T-cell (primary cell): ENCODE results near the gene SLAMF6. TPM values are rescaled to one million over a fixed set of nuclear protein-coding genes. Genes with fewer than 3 reads are reported as not detected.
A peak's percentile ranks its signal among the peaks of the same experiment; 100 is the strongest.

Source experiments
- ATAC-seq, 4 experiments: fragments of 200-7000 bp in 3 of 4; fragments of 150-1000 bp in 1 of 4; cut with Tn5 transposase; replicated peaks in 1 of 4; 1 replicate in 3 of 4; 2 replicates in 1 of 4; pipeline ENCODE4 v1.10.0; 2021; ENCODE audit warnings: moderate library complexity in 3 of 4, mild to moderate bottlenecking in 2 of 4, moderate number of reproducible peaks in 1 of 4
- CTCF ChIA-PET, 2 donors: fragments of 300-600 bp; sonication (Branson Sonifier 250); formaldehyde crosslinking; loops; one replicate each; lab custom pipeline; 2022; ENCODE audit warnings: antibody characterized with exemption in 2 of 2; lab: Charles Lee
- POLR2A ChIA-PET, 2 donors: fragments of 300-600 bp; sonication (Branson Sonifier 250); formaldehyde crosslinking; loops; one replicate each; lab custom pipeline; 2022; ENCODE audit warnings: antibody characterized with exemption in 2 of 2; lab: Charles Lee
- DNase-seq, 35 experiments: peaks; one replicate each; pipeline versions ENCODE4 v3.0.0 to v3.0.0-alpha.2; 2013 to 2023
- H3K27ac ChIP-seq: one replicate; pipeline ENCODE4 v1.5.1; 2013; ENCODE audit warnings: low read length
- H3K27me3 ChIP-seq, 2 experiments: replicated peaks in 1 of 2; 1 replicate in 1 of 2; 2 replicates in 1 of 2; pipeline versions ENCODE4 v1.6.1 to v1.7.0; 2013; ENCODE audit warnings: low read length in 1 of 2, mixed read lengths in 1 of 2; ENCODE audit not compliant: control insufficient read depth in 2 of 2, insufficient read depth in 2 of 2; ENCODE audit errors: extremely low read depth in 1 of 2
- H3K36me3 ChIP-seq, 2 donors: 1 replicate in 1 of 2; 2 replicates in 1 of 2; pipeline versions ENCODE4 v1.6.1 to v1.7.0; 2013; ENCODE audit warnings: low read length in 1 of 2; ENCODE audit not compliant: control insufficient read depth in 2 of 2, insufficient read depth in 1 of 2; ENCODE audit errors: extremely low read depth in 1 of 2
- H3K4me1 ChIP-seq, 2 experiments: 1 replicate in 1 of 2; 2 replicates in 1 of 2; pipeline versions ENCODE4 v1.6.1 to v1.7.0; 2013; ENCODE audit warnings: low read length in 2 of 2, mixed read lengths in 1 of 2; ENCODE audit not compliant: insufficient read depth in 2 of 2, control insufficient read depth in 1 of 2; ENCODE audit errors: extremely low read depth in 1 of 2
- H3K4me3 ChIP-seq, 2 donors: 1 replicate in 1 of 2; 2 replicates in 1 of 2; pipeline versions ENCODE4 v1.5.1 to v1.7.0; 2013; ENCODE audit warnings: mild to moderate bottlenecking in 2 of 2, low read length in 1 of 2, moderate library complexity in 1 of 2; ENCODE audit not compliant: control insufficient read depth in 1 of 2; ENCODE audit errors: extremely low read depth in 1 of 2
- H3K9me3 ChIP-seq: 2 replicates; pipeline ENCODE4 v1.7.0; 2013
- H3K27ac Mint-ChIP-seq, 2 donors: one replicate each; pipeline ENCODE4 v1.8.0; 2020 to 2021; ENCODE audit warnings: mild to moderate bottlenecking in 2 of 2, mixed read lengths in 2 of 2
- H3K27me3 Mint-ChIP-seq, 2 donors: one replicate each; pipeline ENCODE4 v1.8.0; 2021 to 2022; ENCODE audit warnings: mixed read lengths in 2 of 2
- H3K36me3 Mint-ChIP-seq: one replicate; pipeline ENCODE4 v1.8.0; 2021; ENCODE audit warnings: mixed read lengths
- H3K4me1 Mint-ChIP-seq, 3 donors: one replicate each; pipeline ENCODE4 v1.8.0; 2020 to 2022; ENCODE audit warnings: mixed read lengths in 3 of 3, mild to moderate bottlenecking in 1 of 3
- H3K4me3 Mint-ChIP-seq, 3 donors: one replicate each; pipeline ENCODE4 v1.8.0; 2020 to 2022; ENCODE audit warnings: mild to moderate bottlenecking in 3 of 3, mixed read lengths in 3 of 3, moderate library complexity in 3 of 3
- H3K9me3 Mint-ChIP-seq, 3 donors: one replicate each; pipeline ENCODE4 v1.8.0; 2020 to 2022; ENCODE audit warnings: mixed read lengths in 3 of 3
- WGBS: methylation state at CpG from one replicate; pipeline ENCODE4 v1.1.5; 2013; ENCODE audit warnings: missing lambda C conversion rate; ENCODE audit not compliant: insufficient coverage; 5-methylcytosine and 5-hydroxymethylcytosine counted together
- total RNA-seq, 35 experiments: library from RNA in 6 of 35; stranded (reverse) in 6 of 35; fragments of 120-200 nt in 1 of 35; gene quantifications; one replicate each; pipeline versions ENCODE4 v1.2.1 to v1.2.4 and lab custom pipeline; 2013 to 2026

Gene SLAMF6
- total RNA-seq, 5 donors from 2014 or later (not counting 1 experiment from before 2014, with no cell fraction given), result 39.9 to 53.0 (median 47.3) TPM

- POLR2A ChIA-PET, result interaction anchor here in 1 of 2 donors (0.6 to 0.8 kb wide), 2 partner anchors 14 to 553 kb away, joined by 3 to 9 read pairs; no protein-coding TSS in a partner anchor
- H3K9me3 ChIP-seq, result no peaks in the 10 kb centered on the region
- Mint-ChIP-seq H3K9me3 (no peaks in the 10 kb centered on the region), H3K36me3 (peaks cover 17% of the 10 kb centered on the region), H3K27me3 (no peaks in the 10 kb centered on the region), H3K4me3 (no peak overlapping the region), H3K27ac (peak overlapping the region; percentile 96 to 98), H3K4me1 (peaks cover 61 to 72% (median 66%) of the 10 kb centered on the region in 3 donors)
- ATAC-seq, result no peak
- H3K36me3 ChIP-seq, result peaks cover 0 to 11% of the 10 kb centered on the region in 2 donors
- no peak for DNase-seq
- no peaks in the 10 kb centered on the region for H3K27me3 ChIP-seq
- no peak overlapping the region for H3K4me3 ChIP-seq
- H3K4me1 ChIP-seq, result peaks cover 33 to 47% of the 10 kb centered on the region in 2 experiments
- WGBS, result no CpG with 5 or more reads among the region's 2 CpGs
- CTCF ChIA-PET, result interaction anchor here in 1 of 2 donors (1.1 to 2.6 kb wide), 3 partner anchors 26 to 64 kb away, joined by 3 to 15 read pairs (median 5); no protein-coding TSS in a partner anchor
- peak overlapping the region; percentile 71 for H3K27ac ChIP-seq
Observed at GRCh38 chr1:160542303-160542945, 19.4 kb upstream of the SLAMF6 start.

GRCh38 chr1:160541622-160542302, 18.7 kb upstream of the SLAMF6 start:
- peaks cover 61 to 66% (median 64%) of the 10 kb centered on the region in 3 donors for H3K4me1 Mint-ChIP-seq
- peak overlapping the region; percentile 96 to 98 for H3K27ac Mint-ChIP-seq
- WGBS, result 67% methylated on average over 1 of the region's 1 CpG
- POLR2A ChIA-PET, result no interaction called here
- H3K36me3 ChIP-seq, result peaks cover 0 to 4% of the 10 kb centered on the region in 2 donors
- no peak for ATAC-seq
- peaks cover 33 to 47% of the 10 kb centered on the region in 2 experiments for H3K4me1 ChIP-seq
- DNase-seq, result no peak
- CTCF ChIA-PET, result interaction anchor here (0.6 to 2.3 kb wide), 7 partner anchors 13 to 65 kb away, joined by 3 to 11 read pairs (median 6); partner anchors contain the start of genes CD84 (in 1 of the 2) and SLAMF6 (in 1 of the 2)
- no peaks in the 10 kb centered on the region for H3K9me3 ChIP-seq
- no peaks in the 10 kb centered on the region for H3K27me3 ChIP-seq
- no peaks in the 10 kb centered on the region for H3K27me3 Mint-ChIP-seq
- H3K4me3 ChIP-seq, result no peak overlapping the region
- H3K36me3 Mint-ChIP-seq, result peaks cover 11% of the 10 kb centered on the region
- peaks cover 0 to 2% (median 0%) of the 10 kb centered on the region in 3 donors for H3K9me3 Mint-ChIP-seq
- H3K27ac ChIP-seq, result peak overlapping the region; percentile 71
- H3K4me3 Mint-ChIP-seq, result no peak overlapping the region

GRCh38 chr1:160540859-160541233, 17.8 kb upstream of the SLAMF6 start:
- H3K36me3 ChIP-seq, result no peaks in the 10 kb centered on the region
- Mint-ChIP-seq H3K9me3 (peaks cover 0 to 9% (median 5%) of the 10 kb centered on the region in 3 donors), H3K27me3 (no peaks in the 10 kb centered on the region), H3K4me1 (peaks cover 59 to 62% (median 61%) of the 10 kb centered on the region in 3 donors), H3K36me3 (peaks cover 15% of the 10 kb centered on the region), H3K4me3 (peak overlapping the region; percentile 52 to 58 (median 56)), H3K27ac (peak overlapping the region; percentile 96 to 98)
- ChIA-PET CTCF (interaction anchor here (0.6 to 2.3 kb wide), 15 partner anchors 11 to 283 kb away, joined by 3 to 11 read pairs (median 3); partner anchors contain the start of genes CD84 (in 1 of the 2) and SLAMF6 (in 1 of the 2)), POLR2A (no interaction called here)
- no peaks in the 10 kb centered on the region for H3K27me3 ChIP-seq
- no peak for ATAC-seq
- H3K9me3 ChIP-seq, result no peaks in the 10 kb centered on the region
- DNase-seq, result no peak
- H3K4me1 ChIP-seq, result peaks cover 33 to 47% of the 10 kb centered on the region in 2 experiments
- peak overlapping the region in 1 of 2 donors; percentile 7 for H3K4me3 ChIP-seq
- peak overlapping the region; percentile 71 for H3K27ac ChIP-seq

GRCh38 chr1:160539990-160540858, 17.2 kb upstream of the SLAMF6 start:
- H3K4me3 Mint-ChIP-seq, result peak overlapping the region; percentile 52 to 58 (median 56)
- peaks cover 17% of the 10 kb centered on the region for H3K36me3 Mint-ChIP-seq
- peak in 34 of 35 experiments; percentile 26 to 77 (median 48) for DNase-seq
- Histone ChIP-seq H3K27ac (peak overlapping the region; percentile 71), H3K9me3 (no peaks in the 10 kb centered on the region), H3K4me1 (peaks cover 33 to 47% of the 10 kb centered on the region in 2 experiments), H3K36me3 (no peaks in the 10 kb centered on the region), H3K4me3 (peak overlapping the region in 1 of 2 donors; percentile 7), H3K27me3 (no peaks in the 10 kb centered on the region)
- peak overlapping the region; percentile 96 to 98 for H3K27ac Mint-ChIP-seq
- ChIA-PET POLR2A (interaction anchor here in 1 of 2 donors (0.6 to 0.7 kb wide), 3 partner anchors 10 to 312 kb away, joined by 3 to 6 read pairs (median 3); no protein-coding TSS in a partner anchor), CTCF (interaction anchor here (0.6 to 2.3 kb wide), 17 partner anchors 12 to 450 kb away, joined by 3 to 11 read pairs (median 3); partner anchors contain the start of genes CD84 (in 1 of the 2) and SLAMF6 (in 1 of the 2))
- no peaks in the 10 kb centered on the region for H3K27me3 Mint-ChIP-seq
- H3K9me3 Mint-ChIP-seq, result peaks cover under 1 to 13% (median 7%) of the 10 kb centered on the region in 3 donors
- WGBS, result 0% methylated on average over 3 of the region's 8 CpGs
- H3K4me1 Mint-ChIP-seq, result peaks cover 58 to 61% (median 60%) of the 10 kb centered on the region in 3 donors
- ATAC-seq, result peak; percentile 89 to 95 (median 95)

- WGBS, result no CpG with 5 or more reads among the region's 6 CpGs
- ChIA-PET POLR2A (interaction anchor here in 1 of 2 donors (0.6 to 0.7 kb wide), 2 partner anchors 11 to 313 kb away, joined by 3 to 6 read pairs; no protein-coding TSS in a partner anchor), CTCF (interaction anchor here (0.6 to 2.3 kb wide), 8 partner anchors 16 to 451 kb away, joined by 3 to 6 read pairs (median 4); partner anchors contain the start of gene CD84 (in 1 of the 2))
- DNase-seq (no peak), ATAC-seq (no peak)
- Histone ChIP-seq H3K27ac (peak overlapping the region; percentile 71), H3K9me3 (no peaks in the 10 kb centered on the region), H3K36me3 (no peaks in the 10 kb centered on the region), H3K4me3 (no peak overlapping the region), H3K4me1 (peaks cover 33 to 43% of the 10 kb centered on the region in 2 experiments), H3K27me3 (no peaks in the 10 kb centered on the region)
- H3K27me3 Mint-ChIP-seq, result no peaks in the 10 kb centered on the region
- peaks cover 52 to 56% (median 55%) of the 10 kb centered on the region in 3 donors for H3K4me1 Mint-ChIP-seq
- peak overlapping the region; percentile 96 to 98 for H3K27ac Mint-ChIP-seq
- peaks cover 4 to 17% (median 10%) of the 10 kb centered on the region in 3 donors for H3K9me3 Mint-ChIP-seq
- H3K36me3 Mint-ChIP-seq, result peaks cover 16% of the 10 kb centered on the region
- H3K4me3 Mint-ChIP-seq, result peak overlapping the region; percentile 15 to 58 (median 56)
Observed at GRCh38 chr1:160539684-160539989, 16.6 kb upstream of the SLAMF6 start.
